ENCODE results near the gene ADD1.

DNA sequence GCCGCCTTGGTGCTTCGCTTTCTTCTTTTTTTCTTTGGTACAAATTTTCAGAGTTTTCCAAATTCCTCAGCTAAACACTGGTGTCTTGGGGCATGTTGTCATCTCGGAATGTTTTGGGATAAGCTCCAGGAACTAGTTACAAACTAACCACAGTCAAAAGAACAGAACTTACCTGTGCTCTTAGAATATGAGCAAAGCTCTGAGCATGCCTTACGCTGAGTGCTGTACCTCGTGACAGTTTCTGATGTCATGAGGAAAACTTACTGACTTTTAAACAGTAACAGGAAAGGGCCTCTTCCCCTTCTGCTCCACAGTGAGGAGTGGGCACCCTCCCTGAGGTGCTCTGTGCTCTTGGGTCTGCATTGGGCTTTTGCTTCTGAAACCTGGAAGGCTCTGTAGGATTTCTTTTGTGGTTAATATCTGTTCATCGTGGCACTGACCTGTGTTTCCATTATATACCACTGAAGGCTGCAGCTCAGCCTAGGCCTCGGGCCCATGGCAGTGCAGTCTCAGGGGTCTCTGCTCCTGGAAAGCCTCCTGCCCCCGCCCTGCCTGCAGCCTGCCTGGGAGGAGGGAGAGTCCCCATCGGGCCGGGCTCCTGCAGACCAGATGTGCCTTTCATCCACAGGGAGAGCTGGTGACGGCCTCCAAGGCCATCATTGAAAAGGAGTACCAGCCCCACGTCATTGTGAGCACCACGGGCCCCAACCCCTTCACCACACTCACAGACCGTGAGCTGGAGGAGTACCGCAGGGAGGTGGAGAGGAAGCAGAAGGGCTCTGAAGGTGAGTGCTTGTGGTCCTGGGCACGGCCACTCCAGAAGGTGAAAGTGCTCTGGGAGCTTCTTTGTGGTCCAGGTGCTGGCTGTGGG, 70.8 kb downstream of the ADD1 start:
- TF ChIP-seq, protein P1, sequence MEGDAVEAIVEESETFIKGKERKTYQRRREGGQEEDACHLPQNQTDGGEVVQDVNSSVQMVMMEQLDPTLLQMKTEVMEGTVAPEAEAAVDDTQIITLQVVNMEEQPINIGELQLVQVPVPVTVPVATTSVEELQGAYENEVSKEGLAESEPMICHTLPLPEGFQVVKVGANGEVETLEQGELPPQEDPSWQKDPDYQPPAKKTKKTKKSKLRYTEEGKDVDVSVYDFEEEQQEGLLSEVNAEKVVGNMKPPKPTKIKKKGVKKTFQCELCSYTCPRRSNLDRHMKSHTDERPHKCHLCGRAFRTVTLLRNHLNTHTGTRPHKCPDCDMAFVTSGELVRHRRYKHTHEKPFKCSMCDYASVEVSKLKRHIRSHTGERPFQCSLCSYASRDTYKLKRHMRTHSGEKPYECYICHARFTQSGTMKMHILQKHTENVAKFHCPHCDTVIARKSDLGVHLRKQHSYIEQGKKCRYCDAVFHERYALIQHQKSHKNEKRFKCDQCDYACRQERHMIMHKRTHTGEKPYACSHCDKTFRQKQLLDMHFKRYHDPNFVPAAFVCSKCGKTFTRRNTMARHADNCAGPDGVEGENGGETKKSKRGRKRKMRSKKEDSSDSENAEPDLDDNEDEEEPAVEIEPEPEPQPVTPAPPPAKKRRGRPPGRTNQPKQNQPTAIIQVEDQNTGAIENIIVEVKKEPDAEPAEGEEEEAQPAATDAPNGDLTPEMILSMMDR (IDR thresholded peaks at IDR 0.05; ENCODE audit: low read depth, low read length, poor library complexity, severe bottlenecking) = no peak
- TF ChIP-seq EZH2phosphoT487 (IDR thresholded peaks at IDR 0.05; ENCODE audit: borderline replicate concordance, low read length) = no peak

Data from DOHH2 (cell line).